ENCODE results near the gene CACNA2D3.

CACNA2D3 gene

DNA sequence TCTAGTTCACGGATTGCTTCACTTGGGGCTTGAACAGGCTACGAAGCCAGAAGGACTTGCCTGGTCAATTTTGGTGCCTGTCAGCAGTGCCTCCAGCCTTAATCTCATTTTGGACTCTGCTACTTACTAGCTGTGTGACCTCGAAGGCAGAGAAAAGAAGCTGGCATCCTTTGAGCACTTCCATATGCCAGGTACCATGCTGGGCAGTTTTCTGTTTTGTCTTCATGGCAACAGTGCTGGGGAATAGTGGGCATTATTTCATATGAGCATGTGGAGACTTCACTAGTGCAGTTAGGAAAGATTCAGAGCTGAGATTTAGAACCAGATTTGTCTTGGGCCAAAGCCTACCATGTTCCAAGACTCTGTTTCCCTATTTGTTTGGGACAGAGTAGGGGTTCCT, 713.3 kb downstream of the CACNA2D3 start:
- no peak for FAIRE-seq
- no peak for DNase-seq (ENCODE audit: insufficient read length, low spot score)
- TF ChIP-seq, protein P1, sequence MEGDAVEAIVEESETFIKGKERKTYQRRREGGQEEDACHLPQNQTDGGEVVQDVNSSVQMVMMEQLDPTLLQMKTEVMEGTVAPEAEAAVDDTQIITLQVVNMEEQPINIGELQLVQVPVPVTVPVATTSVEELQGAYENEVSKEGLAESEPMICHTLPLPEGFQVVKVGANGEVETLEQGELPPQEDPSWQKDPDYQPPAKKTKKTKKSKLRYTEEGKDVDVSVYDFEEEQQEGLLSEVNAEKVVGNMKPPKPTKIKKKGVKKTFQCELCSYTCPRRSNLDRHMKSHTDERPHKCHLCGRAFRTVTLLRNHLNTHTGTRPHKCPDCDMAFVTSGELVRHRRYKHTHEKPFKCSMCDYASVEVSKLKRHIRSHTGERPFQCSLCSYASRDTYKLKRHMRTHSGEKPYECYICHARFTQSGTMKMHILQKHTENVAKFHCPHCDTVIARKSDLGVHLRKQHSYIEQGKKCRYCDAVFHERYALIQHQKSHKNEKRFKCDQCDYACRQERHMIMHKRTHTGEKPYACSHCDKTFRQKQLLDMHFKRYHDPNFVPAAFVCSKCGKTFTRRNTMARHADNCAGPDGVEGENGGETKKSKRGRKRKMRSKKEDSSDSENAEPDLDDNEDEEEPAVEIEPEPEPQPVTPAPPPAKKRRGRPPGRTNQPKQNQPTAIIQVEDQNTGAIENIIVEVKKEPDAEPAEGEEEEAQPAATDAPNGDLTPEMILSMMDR (IDR thresholded peaks at IDR 0.05; ENCODE audit: insufficient read depth, missing control alignments) = no peak

DNA sequence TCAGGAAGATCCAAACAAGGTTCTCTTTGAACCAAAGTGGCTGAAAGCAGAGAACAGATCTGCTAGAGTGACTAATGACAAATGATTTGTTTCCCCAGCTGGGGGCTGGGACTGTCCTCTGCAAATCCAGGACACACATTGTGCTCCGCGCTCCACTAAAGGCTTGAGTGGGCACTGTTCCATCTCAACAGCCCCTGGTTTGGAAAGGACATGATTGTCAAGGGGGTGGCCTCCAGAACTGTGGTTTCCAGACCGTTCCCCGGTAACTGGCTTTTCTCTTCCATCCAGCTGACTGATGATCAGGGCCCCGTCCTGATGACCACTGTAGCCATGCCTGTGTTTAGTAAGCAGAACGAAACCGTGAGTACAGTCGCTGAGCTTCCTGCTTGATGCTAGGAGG, 714.5 kb downstream of the CACNA2D3 start:
- DNase-seq (ENCODE audit: insufficient read length, low spot score) = no peak

DNA sequence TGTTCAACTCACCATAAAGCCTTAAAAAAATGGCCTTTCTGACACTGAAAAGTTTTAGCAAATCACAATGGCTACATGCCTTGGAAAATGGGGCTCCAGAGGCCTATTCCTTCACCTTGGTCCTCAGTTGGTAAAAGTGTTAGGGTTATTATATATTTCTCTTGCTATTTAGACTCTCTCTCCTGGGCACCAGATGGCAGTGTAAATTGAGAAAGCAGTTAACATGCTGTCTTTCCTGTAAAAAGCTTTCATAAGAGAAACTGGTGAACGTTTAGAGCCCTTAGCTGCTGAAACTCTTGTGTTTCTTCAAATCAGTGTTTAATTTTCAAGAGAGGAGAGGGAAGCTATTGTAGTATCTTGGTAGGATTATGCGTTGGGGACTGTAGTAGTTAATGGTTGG, 715.6 kb downstream of the CACNA2D3 start:
- TF ChIP-seq, protein P1 (IDR thresholded peaks at IDR 0.05; ENCODE audit: insufficient read depth, missing control alignments) = no peak
- DNase-seq (ENCODE audit: insufficient read length, low spot score) = no peak
- no peak for FAIRE-seq

More for the DNA sequence above, 714.5 kb downstream of the CACNA2D3 start:
- TF ChIP-seq, protein P1 (IDR thresholded peaks at IDR 0.05; ENCODE audit: insufficient read depth, missing control alignments) = no peak
- FAIRE-seq = no peak

DNA sequence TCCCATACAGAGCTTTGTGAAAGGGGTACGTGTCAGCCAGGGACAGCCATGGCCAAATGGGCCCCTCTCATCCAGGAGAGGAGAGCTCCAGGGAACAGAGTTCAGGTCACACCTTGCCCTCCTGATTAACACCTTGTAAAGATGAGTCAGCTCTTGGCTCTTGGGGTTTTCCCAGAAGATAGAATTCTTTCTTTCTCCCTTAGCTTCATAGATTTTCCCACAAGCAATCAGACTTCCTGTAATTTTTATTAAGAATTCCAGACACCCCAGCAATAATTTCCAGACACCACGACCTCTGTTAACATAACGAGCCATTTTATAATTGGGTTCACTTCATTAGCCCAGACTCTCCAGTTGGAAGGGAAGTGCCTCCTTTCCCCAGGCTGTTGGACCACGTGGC, 719.1 kb downstream of the CACNA2D3 start:
- TF ChIP-seq, protein P1 (IDR thresholded peaks at IDR 0.05; ENCODE audit: insufficient read depth, missing control alignments) = no peak
- no peak for FAIRE-seq
- DNase-seq (ENCODE audit: insufficient read length, low spot score) = no peak

DNA sequence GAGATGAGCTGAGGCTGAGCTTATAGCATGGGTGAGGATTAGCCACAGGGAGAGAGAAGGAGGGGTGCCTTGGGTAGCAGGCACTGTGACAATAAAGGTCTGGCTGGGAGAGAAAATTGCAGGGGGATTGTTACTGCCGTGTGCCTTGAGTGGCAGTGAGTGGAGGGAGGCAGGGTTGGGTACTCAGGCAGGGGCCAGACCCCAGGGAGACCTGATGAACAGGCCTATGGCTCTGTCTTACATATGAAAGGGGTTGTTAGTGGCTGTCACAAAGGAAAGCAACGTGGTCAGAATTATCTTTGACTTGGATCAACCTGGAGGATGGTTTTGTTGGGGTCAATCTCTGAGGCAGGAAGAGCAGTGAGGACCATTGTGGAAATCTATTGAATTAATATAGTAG, 721.0 kb downstream of the CACNA2D3 start:
- TF ChIP-seq, protein P1 (IDR thresholded peaks at IDR 0.05; ENCODE audit: insufficient read depth, missing control alignments) = no peak
- no peak for FAIRE-seq

DNA sequence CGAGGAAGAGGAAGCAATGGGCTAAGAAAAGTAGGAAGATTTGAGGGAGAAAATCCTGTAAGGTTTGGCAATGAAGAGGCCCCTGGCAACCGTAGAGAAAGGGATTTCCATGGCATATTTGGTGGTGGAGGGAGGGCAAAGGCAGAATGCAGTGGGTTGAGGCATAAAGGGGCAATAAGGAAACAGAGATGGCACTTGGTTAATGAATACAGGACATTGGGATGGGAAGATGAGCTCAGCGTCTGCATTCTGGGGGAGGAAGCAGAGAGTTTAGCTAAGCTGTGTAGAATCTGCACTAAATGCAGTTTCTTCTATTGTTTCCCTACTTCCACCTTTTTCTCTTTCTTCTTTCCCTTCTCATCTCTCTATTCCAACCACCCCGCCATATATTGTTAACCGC, 721.9 kb downstream of the CACNA2D3 start:
- no peak for DNase-seq (ENCODE audit: insufficient read length, low spot score)
- no peak for FAIRE-seq

More for the DNA sequence above, 721.0 kb downstream of the CACNA2D3 start:
- no peak for DNase-seq (ENCODE audit: insufficient read length, low spot score)

DNA sequence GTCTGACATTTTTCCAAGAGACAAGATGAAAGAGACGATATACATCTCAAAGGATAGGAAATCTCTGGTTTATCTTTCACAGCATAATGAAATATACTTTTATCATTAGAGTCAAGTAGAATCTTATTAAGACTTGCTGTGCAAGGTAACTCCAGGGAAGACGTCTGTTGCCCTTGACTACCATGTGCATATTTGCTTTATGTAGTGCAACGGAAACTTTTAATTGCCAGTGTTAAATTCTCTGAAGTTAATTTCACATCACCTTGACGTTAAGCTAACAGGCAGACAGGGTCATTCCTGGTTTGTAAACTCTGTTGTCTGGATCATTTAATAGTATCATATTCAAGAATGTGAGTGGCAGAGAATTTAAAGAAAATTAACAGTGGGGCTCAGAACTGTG, 722.7 kb downstream of the CACNA2D3 start:
- DNase-seq (ENCODE audit: insufficient read length, low spot score) (no peak), FAIRE-seq (no peak)
- TF ChIP-seq, protein P1 (IDR thresholded peaks at IDR 0.05; ENCODE audit: insufficient read depth, missing control alignments) = no peak

More for the DNA sequence above, 721.9 kb downstream of the CACNA2D3 start:
- TF ChIP-seq, protein P1 (IDR thresholded peaks at IDR 0.05; ENCODE audit: insufficient read depth, missing control alignments) = no peak

Data from D721Med (cell line).